CD14-positive monocyte (primary cell): ENCODE measurements around the gene TRPV3. TPM values are rescaled to one million over a fixed set of nuclear protein-coding genes. Genes with fewer than 3 reads are reported as not detected.

ENCODE experiments used
- DNase-seq, 3 donors: peaks; one replicate each; pipeline ENCODE4 v3.0.0-alpha.2; 2011 to 2022
- H2AFZ ChIP-seq: 2 replicates; pipeline ENCODE4 v1.6.0; 2012; ENCODE audit warnings: mild to moderate bottlenecking, low read depth, low read length, inconsistent platforms; ENCODE audit not compliant: insufficient read depth, poor library complexity, severe bottlenecking
- H3K27ac ChIP-seq, 2 donors: 1 replicate in 1 of 2; 2 replicates in 1 of 2; pipeline ENCODE4 v1.5.1; 2012 to 2013; ENCODE audit warnings: low read length in 2 of 2, control low read depth in 1 of 2, inconsistent platforms in 1 of 2, low read depth in 1 of 2, mild to moderate bottlenecking in 1 of 2
- H3K27me3 ChIP-seq, 2 donors: one replicate each; pipeline versions ENCODE4 v1.6.0 to v1.6.1; 2011 to 2013; ENCODE audit warnings: low read length in 2 of 2; ENCODE audit not compliant: control insufficient read depth in 2 of 2, insufficient read depth in 2 of 2
- H3K36me3 ChIP-seq, 2 donors: replicated peaks in 1 of 2; 1 replicate in 1 of 2; 2 replicates in 1 of 2; pipeline versions ENCODE4 v1.5.1 to v1.6.1; 2012 to 2013; ENCODE audit warnings: low read length in 2 of 2, control low read depth in 1 of 2, inconsistent platforms in 1 of 2, mild to moderate bottlenecking in 1 of 2; ENCODE audit not compliant: insufficient read depth in 2 of 2, control insufficient read depth in 1 of 2
- H3K4me1 ChIP-seq, 2 donors: 1 replicate in 1 of 2; 2 replicates in 1 of 2; pipeline versions ENCODE4 v1.5.1 to v1.6.1; 2012 to 2013; ENCODE audit warnings: low read length in 2 of 2, control low read depth in 1 of 2, inconsistent platforms in 1 of 2, mild to moderate bottlenecking in 1 of 2, moderate library complexity in 1 of 2; ENCODE audit not compliant: insufficient read depth in 2 of 2, control insufficient read depth in 1 of 2
- H3K4me2 ChIP-seq: replicated peaks from 2 replicates; pipeline ENCODE3; 2012; ENCODE audit warnings: low read length, moderate library complexity, mild to moderate bottlenecking; ENCODE audit not compliant: poor library complexity, severe bottlenecking; ENCODE audit errors: extremely low read depth
- H3K4me3 ChIP-seq, 3 experiments: fragments of 200-600 bp in 1 of 3; sonication (generic) in 1 of 3; replicated peaks in 1 of 3; 1 replicate in 2 of 3; 2 replicates in 1 of 3; pipeline ENCODE4 v1.5.1; 2011 to 2013; ENCODE audit warnings: low read length in 3 of 3, mild to moderate bottlenecking in 3 of 3, control low read depth in 2 of 3, low read depth in 2 of 3, inconsistent platforms in 1 of 3, moderate library complexity in 1 of 3
- H3K79me2 ChIP-seq: 2 replicates; pipeline ENCODE4 v1.6.0; 2012; ENCODE audit warnings: mild to moderate bottlenecking, control low read depth, inconsistent platforms, low read length, moderate library complexity; ENCODE audit not compliant: insufficient read depth
- H3K9ac ChIP-seq: 2 replicates; pipeline ENCODE4 v1.6.0; 2017; ENCODE audit warnings: low read length, mild to moderate bottlenecking; ENCODE audit not compliant: insufficient read depth, poor library complexity, severe bottlenecking
- H3K9me3 ChIP-seq, 2 donors: replicated peaks in 1 of 2; 1 replicate in 1 of 2; 2 replicates in 1 of 2; pipeline versions ENCODE4 v1.5.1 to v1.6.1; 2012 to 2013; ENCODE audit warnings: low read length in 2 of 2, control low read depth in 1 of 2; ENCODE audit not compliant: control insufficient read depth in 1 of 2, insufficient read depth in 1 of 2
- H4K20me1 ChIP-seq: 2 replicates; pipeline ENCODE4 v1.6.0; 2012; ENCODE audit warnings: mild to moderate bottlenecking, low read length, control low read depth, moderate library complexity; ENCODE audit not compliant: insufficient read depth
- H3K27ac Mint-ChIP-seq, 7 donors: one replicate each; pipeline ENCODE4 v1.8.0; 2020; ENCODE audit warnings: mild to moderate bottlenecking in 7 of 7, mixed read lengths in 7 of 7, moderate library complexity in 6 of 7, inconsistent platforms in 2 of 7
- H3K27me3 Mint-ChIP-seq, 3 donors: one replicate each; pipeline ENCODE4 v1.8.0; 2021 to 2022; ENCODE audit warnings: low read depth in 3 of 3, mild to moderate bottlenecking in 3 of 3, mixed read lengths in 3 of 3, moderate library complexity in 3 of 3, inconsistent platforms in 1 of 3
- H3K36me3 Mint-ChIP-seq, 2 donors: one replicate each; pipeline ENCODE4 v1.8.0; 2020; ENCODE audit warnings: mixed read lengths in 2 of 2, inconsistent platforms in 1 of 2, mild to moderate bottlenecking in 1 of 2
- H3K4me1 Mint-ChIP-seq: one replicate; pipeline ENCODE4 v1.8.0; 2020; ENCODE audit warnings: mild to moderate bottlenecking, mixed read lengths
- H3K4me3 Mint-ChIP-seq, 2 donors: one replicate each; pipeline ENCODE4 v1.8.0; 2020; ENCODE audit warnings: mild to moderate bottlenecking in 2 of 2, mixed read lengths in 2 of 2, moderate library complexity in 1 of 2
- H3K9me3 Mint-ChIP-seq, 7 donors: one replicate each; pipeline ENCODE4 v1.8.0; 2020 to 2022; ENCODE audit warnings: mixed read lengths in 7 of 7, mild to moderate bottlenecking in 6 of 7, moderate library complexity in 6 of 7, inconsistent platforms in 2 of 7
- WGBS: methylation state at CpG from one replicate; pipeline ENCODE4 v1.1.5; 2013; ENCODE audit warnings: missing lambda C conversion rate; ENCODE audit not compliant: insufficient coverage; 5-methylcytosine and 5-hydroxymethylcytosine counted together
- intact Hi-C, 2 donors: fragments of 100-400 bp; cut with micrococcal nuclease; formaldehyde crosslinking; loops; one replicate each; pipeline versions ENCODE4 v1.15.0 to v1.15.1; 2023
- polyA plus RNA-seq, 3 donors: library from polyadenylated mRNA; depleted of rRNA in 1 of 3; unstranded in 2 of 3; stranded (reverse) in 1 of 3; fragments of 300-500 nt in 2 of 3; fragments of >200 nt in 1 of 3; fragmentation: Illumina TruSeq in 2 of 3; gene quantifications; 1 replicate in 2 of 3; 2 replicates in 1 of 3; pipeline ENCODE4 v1.2.3, GENCODE V29; 2012 to 2021
- TF ChIP-seq, protein P1 (sequence below): fragments of 200-600 bp; IDR thresholded peaks from one replicate; pipeline ENCODE4 v1.8.0; 2022; ENCODE audit warnings: antibody characterized with exemption, mild to moderate bottlenecking

TRPV3 gene
- polyA plus RNA-seq, 3 donors = 0.01 TPM; not detected in 2

DNA sequence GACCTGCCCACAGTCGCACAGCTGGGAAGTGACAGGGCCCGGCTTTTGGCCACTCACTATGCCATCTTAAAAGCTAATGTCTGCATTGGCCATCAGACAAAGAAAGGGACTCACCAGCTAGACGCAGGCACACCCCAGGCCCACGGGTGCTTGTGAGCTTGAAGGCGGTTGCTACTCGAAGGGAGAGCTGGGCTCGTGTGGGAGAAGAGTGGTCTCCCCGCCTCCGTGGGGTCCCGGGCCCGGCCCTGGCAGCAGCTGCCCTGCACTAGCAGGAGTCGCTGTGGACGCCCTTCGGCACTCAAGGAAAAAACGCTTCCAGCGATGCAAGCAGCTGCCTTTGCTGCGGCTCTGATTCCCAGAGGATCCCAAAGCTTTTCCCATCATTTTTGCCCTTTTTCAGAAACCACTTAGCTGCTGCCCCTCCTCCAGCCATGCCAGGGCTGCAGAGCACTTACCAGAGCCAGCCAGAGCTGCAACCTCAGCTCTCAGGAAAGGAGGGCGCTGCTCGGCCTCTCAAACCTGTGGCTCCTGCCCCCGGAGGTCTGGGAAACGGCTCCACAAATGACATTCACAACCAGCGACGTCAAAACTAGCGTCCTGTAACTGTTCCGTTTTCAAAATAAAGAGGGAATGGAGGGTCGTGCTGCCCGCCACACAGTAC lies 39.3 kb upstream of the TRPV3 start:
- peaks cover 0 to 3% (median 0%) of the 10 kb centered on the region in 7 donors for H3K9me3 Mint-ChIP-seq
- Histone ChIP-seq H3K27me3 (no peaks in the 10 kb centered on the region), H3K36me3 (no peaks in the 10 kb centered on the region), H3K9ac (no peak overlapping the region), H3K4me3 (no peak overlapping the region), H3K4me2 (no peak overlapping the region), H3K27ac (no peak overlapping the region), H2AFZ (no peak overlapping the region), H3K79me2 (no peaks in the 10 kb centered on the region), H4K20me1 (no peaks in the 10 kb centered on the region), H3K4me1 (no peaks in the 10 kb centered on the region), H3K9me3 (no peaks in the 10 kb centered on the region)
- TF ChIP-seq, protein P1, sequence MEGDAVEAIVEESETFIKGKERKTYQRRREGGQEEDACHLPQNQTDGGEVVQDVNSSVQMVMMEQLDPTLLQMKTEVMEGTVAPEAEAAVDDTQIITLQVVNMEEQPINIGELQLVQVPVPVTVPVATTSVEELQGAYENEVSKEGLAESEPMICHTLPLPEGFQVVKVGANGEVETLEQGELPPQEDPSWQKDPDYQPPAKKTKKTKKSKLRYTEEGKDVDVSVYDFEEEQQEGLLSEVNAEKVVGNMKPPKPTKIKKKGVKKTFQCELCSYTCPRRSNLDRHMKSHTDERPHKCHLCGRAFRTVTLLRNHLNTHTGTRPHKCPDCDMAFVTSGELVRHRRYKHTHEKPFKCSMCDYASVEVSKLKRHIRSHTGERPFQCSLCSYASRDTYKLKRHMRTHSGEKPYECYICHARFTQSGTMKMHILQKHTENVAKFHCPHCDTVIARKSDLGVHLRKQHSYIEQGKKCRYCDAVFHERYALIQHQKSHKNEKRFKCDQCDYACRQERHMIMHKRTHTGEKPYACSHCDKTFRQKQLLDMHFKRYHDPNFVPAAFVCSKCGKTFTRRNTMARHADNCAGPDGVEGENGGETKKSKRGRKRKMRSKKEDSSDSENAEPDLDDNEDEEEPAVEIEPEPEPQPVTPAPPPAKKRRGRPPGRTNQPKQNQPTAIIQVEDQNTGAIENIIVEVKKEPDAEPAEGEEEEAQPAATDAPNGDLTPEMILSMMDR = no peak
- no peaks in the 10 kb centered on the region for H3K4me1 Mint-ChIP-seq
- H3K27me3 Mint-ChIP-seq = no peaks in the 10 kb centered on the region
- H3K27ac Mint-ChIP-seq = no peak overlapping the region
- no peak for DNase-seq
- H3K4me3 Mint-ChIP-seq = no peak overlapping the region
- H3K36me3 Mint-ChIP-seq = no peaks in the 10 kb centered on the region
- WGBS = 94% methylated on average over 24 of the region's 27 CpGs
- intact Hi-C loops = no loop called here

DNA sequence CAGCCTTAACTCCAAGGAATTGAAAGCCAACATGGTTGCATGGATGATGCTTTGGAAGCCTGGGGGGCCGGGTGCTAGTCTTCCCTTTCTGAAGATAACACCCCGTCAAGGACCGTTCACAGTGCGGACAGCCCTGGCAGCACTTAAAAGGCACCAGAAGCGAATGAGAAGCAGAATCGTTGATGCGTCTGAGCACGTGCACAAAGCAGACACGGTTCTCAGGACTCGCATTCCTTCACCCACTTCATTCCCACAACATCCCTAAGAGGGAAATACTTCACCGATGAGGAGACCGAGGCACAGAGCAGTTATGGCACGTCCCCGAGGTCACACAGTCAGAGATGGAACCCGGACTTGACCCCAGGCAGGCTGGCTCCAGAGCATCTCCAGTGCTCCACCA lies 37.4 kb upstream of the TRPV3 start:
- Mint-ChIP-seq H3K36me3 (peaks cover 6 to 9% of the 10 kb centered on the region in 2 donors), H3K9me3 (no peaks in the 10 kb centered on the region), H3K4me3 (no peak overlapping the region), H3K4me1 (no peaks in the 10 kb centered on the region), H3K27me3 (no peaks in the 10 kb centered on the region), H3K27ac (peak overlapping the region in 1 of 7 donors; percentile 59)
- intact Hi-C loops = no loop called here
- Histone ChIP-seq H3K4me1 (no peaks in the 10 kb centered on the region), H3K9me3 (no peaks in the 10 kb centered on the region), H2AFZ (no peak overlapping the region), H3K79me2 (no peaks in the 10 kb centered on the region), H3K27ac (no peak overlapping the region), H4K20me1 (no peaks in the 10 kb centered on the region), H3K9ac (no peak overlapping the region), H3K4me2 (no peak overlapping the region), H3K36me3 (peaks cover 4 to 8% of the 10 kb centered on the region in 2 donors), H3K4me3 (no peak overlapping the region), H3K27me3 (no peaks in the 10 kb centered on the region)
- TF ChIP-seq, protein P1 = no peak
- WGBS = 98% methylated on average over 15 of the region's 15 CpGs
- DNase-seq = no peak
